Retinal pigment epithelial cell (primary cell): ENCODE results near the gene HS2ST1.
"Not testable (repeated sequence)": the region's sequence is repeated elsewhere in the genome, so short reads cannot be mapped to it uniquely, and the experiment has no call there.

Experiments
- DNase-seq: peaks from one replicate; pipeline ENCODE4 v3.0.0-alpha.2; 2010; ENCODE audit warnings: low read depth
- H3K4me3 ChIP-seq: 2 replicates; pipeline ENCODE4 v1.5.1; 2011; ENCODE audit warnings: mild to moderate bottlenecking, low read length, control low read depth, moderate library complexity
- CTCF ChIP-seq: conservative IDR thresholded peaks from 2 replicates; pipeline ENCODE4 v1.5.1; 2011; ENCODE audit warnings: low read depth, low read length, control low read depth, inconsistent platforms

The HS2ST1 gene

GRCh38 chr1:87061742-87062156, 147.3 kb downstream of the HS2ST1 start:
- DNase-seq: no peak
- no peak for TF ChIP-seq CTCF
- H3K4me3 ChIP-seq: no peak overlapping the region

DNA sequence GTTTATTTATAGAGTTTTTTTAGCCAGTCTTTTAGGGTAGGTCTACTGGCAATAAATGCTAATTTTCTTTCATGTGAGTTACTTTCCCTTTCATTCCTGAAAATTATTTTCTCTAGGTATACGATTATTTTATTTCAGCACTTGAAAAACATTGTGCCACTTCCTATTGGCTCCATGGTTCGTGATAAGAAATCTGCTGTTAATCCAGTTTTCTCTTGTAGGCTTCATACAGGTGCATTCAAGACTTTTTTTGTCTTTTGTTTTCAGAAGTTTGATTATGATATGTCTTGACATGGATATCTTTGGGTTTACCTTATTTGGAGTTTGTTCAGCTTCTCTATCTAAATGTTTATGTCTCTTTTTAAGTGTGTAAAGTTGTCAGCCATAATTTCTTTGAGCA, 148.3 kb downstream of the HS2ST1 start:
- H3K4me3 ChIP-seq: no peak overlapping the region
- no peak for DNase-seq
- no peak for TF ChIP-seq CTCF

DNA sequence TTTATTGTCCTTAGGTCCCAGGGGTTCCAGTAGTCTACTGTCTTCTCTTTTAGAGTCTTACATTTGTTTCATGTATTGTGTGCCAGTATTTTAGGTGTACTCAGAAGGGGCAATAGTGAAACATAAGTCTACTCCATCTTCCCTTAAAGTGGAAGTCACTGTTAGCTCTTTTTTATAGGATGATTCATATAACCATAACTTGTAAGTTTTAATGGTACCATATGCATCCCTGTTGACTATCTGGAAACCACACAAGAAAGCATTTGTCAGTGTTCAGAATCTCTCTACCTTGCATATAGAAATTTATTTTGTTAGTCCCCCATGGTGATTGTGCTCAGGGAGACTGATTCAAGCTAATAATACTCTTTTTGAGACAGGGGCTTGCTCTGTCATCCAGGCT, 149.9 kb downstream of the HS2ST1 start:
- H3K4me3 ChIP-seq: no peak overlapping the region
- TF ChIP-seq CTCF: no peak
- no peak for DNase-seq

DNA sequence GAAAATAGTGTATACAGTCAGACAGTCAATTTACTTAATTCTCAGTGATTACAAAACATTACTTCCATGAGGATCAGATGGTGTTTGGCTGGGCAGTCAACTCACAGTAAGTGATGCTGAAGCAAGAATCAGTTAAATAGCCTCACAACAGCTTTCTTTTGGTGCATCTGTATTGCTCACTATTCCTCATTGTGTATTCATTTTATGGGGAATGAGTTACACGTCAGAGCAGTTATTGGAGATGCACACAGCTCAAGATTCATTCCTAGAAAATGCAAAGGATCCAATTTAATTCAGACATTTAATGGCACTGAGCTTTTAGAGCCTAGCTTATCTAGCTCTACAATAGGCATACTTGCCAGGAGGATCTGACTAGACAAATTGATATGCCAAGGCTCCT, 150.6 kb downstream of the HS2ST1 start:
- no peak for TF ChIP-seq CTCF

DNA sequence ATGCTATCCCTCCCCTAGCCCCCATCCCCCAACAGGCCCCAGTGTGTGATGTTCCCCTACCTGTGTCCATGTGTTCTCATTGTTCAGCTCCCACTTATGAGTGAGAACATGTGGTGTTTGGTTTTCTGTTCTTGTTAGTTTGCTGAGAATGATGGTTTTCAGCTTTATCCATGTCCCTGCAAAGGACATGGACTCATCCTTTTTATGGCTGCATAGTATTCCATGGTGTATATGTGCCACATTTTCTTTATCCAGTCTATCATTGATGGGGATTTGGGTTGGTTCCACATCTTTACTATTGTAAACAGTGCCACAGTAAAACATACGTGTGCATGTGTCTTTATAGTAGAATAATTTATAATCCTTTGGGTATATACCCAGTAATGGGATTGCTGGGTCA, 152.3 kb downstream of the HS2ST1 start:
- DNase-seq, H3K4me3 ChIP-seq: not testable (repeated sequence)

More for the DNA sequence above, 150.6 kb downstream of the HS2ST1 start:
- no peak for DNase-seq
- H3K4me3 ChIP-seq: no peak overlapping the region

- TF ChIP-seq CTCF: no peak
- no peak overlapping the region for H3K4me3 ChIP-seq
- no peak for DNase-seq
Observed at GRCh38 chr1:87072411-87072810, 158.0 kb downstream of the HS2ST1 start.

DNA sequence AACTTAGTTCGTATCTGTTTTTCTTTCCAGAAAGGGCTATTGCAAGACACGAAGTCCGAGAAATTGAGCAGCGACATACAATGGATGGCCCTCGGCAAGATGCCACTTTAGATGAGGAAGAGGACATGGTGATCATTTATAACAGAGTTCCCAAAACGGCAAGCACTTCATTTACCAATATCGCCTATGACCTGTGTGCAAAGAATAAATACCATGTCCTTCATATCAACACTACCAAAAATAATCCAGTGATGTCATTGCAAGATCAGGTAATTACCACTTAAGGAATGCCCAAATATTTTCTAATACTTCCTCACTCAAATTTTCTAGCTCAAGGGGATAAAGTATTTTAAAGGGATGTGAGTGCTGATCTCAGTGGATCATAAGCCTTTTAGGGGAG, 158.5 kb downstream of the HS2ST1 start:
- no peak overlapping the region for H3K4me3 ChIP-seq
- DNase-seq: no peak
- TF ChIP-seq CTCF: no peak
